Stimulated activated memory B cell treated with anti-CD40 and anti-IgM and Interleukin-4, amounts not matched to agents 10 μg/mL and 1 μg/mL and 100 μg/mL, for 72 hours (primary cell): ENCODE measurements around the gene ISCU.
A peak's percentile ranks its signal among the peaks of the same experiment; 100 is the strongest.
"Not testable (repeated sequence)": the region's sequence is repeated elsewhere in the genome, so short reads cannot be mapped to it uniquely, and the experiment has no call there.

Source experiments
- ATAC-seq: fragments of 150-1000 bp; cut with Tn5 transposase; 2 replicates; pipeline ENCODE4 v1.10.0; 2021
- H3K27ac Mint-ChIP-seq: one replicate; pipeline ENCODE4 v1.8.0; 2022; ENCODE audit warnings: mild to moderate bottlenecking, mixed read lengths
- H3K27me3 Mint-ChIP-seq: one replicate; pipeline ENCODE4 v1.8.0; 2022; ENCODE audit warnings: mixed read lengths
- H3K36me3 Mint-ChIP-seq: one replicate; pipeline ENCODE4 v1.8.0; 2022; ENCODE audit warnings: mixed read lengths
- H3K4me1 Mint-ChIP-seq: one replicate; pipeline ENCODE4 v1.8.0; 2022; ENCODE audit warnings: mixed read lengths
- H3K4me3 Mint-ChIP-seq: one replicate; pipeline ENCODE4 v1.8.0; 2022; ENCODE audit warnings: mild to moderate bottlenecking, moderate library complexity, mixed read lengths
- H3K9me3 Mint-ChIP-seq: one replicate; pipeline ENCODE4 v1.8.0; 2022; ENCODE audit warnings: mixed read lengths

Gene ISCU

GRCh38 chr12:108573317-108573716 is 10.9 kb downstream of the ISCU start:
- no peaks in the 10 kb centered on the region for H3K27me3 Mint-ChIP-seq
- H3K9me3 Mint-ChIP-seq: peaks cover 6% of the 10 kb centered on the region
- H3K4me1 Mint-ChIP-seq: peaks cover 75% of the 10 kb centered on the region
- ATAC-seq: peak; percentile 58
- peak overlapping the region; percentile 96 for H3K27ac Mint-ChIP-seq
- no peak overlapping the region for H3K4me3 Mint-ChIP-seq
- peaks cover 12% of the 10 kb centered on the region for H3K36me3 Mint-ChIP-seq

- ATAC-seq, H3K4me3 Mint-ChIP-seq, H3K36me3 Mint-ChIP-seq, H3K27me3 Mint-ChIP-seq, H3K27ac Mint-ChIP-seq: not testable (repeated sequence)
- Mint-ChIP-seq H3K9me3 (peaks cover 14% of the 10 kb centered on the region), H3K4me1 (peaks cover 75% of the 10 kb centered on the region)
These were observed 11.9 kb downstream of the ISCU start for GRCh38 chr12:108574276-108574675.

- peaks cover 14% of the 10 kb centered on the region for H3K9me3 Mint-ChIP-seq
- H3K27ac Mint-ChIP-seq: peak overlapping the region; percentile 35
- H3K36me3 Mint-ChIP-seq: peaks cover 6% of the 10 kb centered on the region
- no peak overlapping the region for H3K4me3 Mint-ChIP-seq
- no peak for ATAC-seq
- no peaks in the 10 kb centered on the region for H3K27me3 Mint-ChIP-seq
- peaks cover 73% of the 10 kb centered on the region for H3K4me1 Mint-ChIP-seq
These were observed 13.0 kb downstream of the ISCU start for GRCh38 chr12:108575199-108575912.

- ATAC-seq: no peak
- H3K27ac Mint-ChIP-seq: peak overlapping the region; percentile 35
These were observed 14.4 kb downstream of the ISCU start for GRCh38 chr12:108576660-108577234.

GRCh38 chr12:108577458-108577857 is 15.1 kb downstream of the ISCU start:
- no peak for ATAC-seq
- Mint-ChIP-seq H3K4me1 (peaks cover 57% of the 10 kb centered on the region), H3K36me3 (peaks cover 6% of the 10 kb centered on the region), H3K27me3 (no peaks in the 10 kb centered on the region), H3K9me3 (peaks cover 14% of the 10 kb centered on the region), H3K27ac (peak overlapping the region; percentile 35), H3K4me3 (no peak overlapping the region)

More at GRCh38 chr12:108576660-108577234, 14.4 kb downstream of the ISCU start:
- Mint-ChIP-seq H3K27me3 (no peaks in the 10 kb centered on the region), H3K9me3 (peaks cover 14% of the 10 kb centered on the region), H3K4me1 (peaks cover 64% of the 10 kb centered on the region), H3K4me3 (no peak overlapping the region), H3K36me3 (peaks cover 6% of the 10 kb centered on the region)

GRCh38 chr12:108578264-108578663 is 15.9 kb downstream of the ISCU start:
- H3K36me3 Mint-ChIP-seq: peaks cover 6% of the 10 kb centered on the region
- no peak for ATAC-seq
- no peak overlapping the region for H3K4me3 Mint-ChIP-seq
- peaks cover 14% of the 10 kb centered on the region for H3K9me3 Mint-ChIP-seq
- H3K27me3 Mint-ChIP-seq: no peaks in the 10 kb centered on the region
- no peak overlapping the region for H3K27ac Mint-ChIP-seq
- peaks cover 49% of the 10 kb centered on the region for H3K4me1 Mint-ChIP-seq

- peaks cover 45% of the 10 kb centered on the region for H3K4me1 Mint-ChIP-seq
- peaks cover 14% of the 10 kb centered on the region for H3K9me3 Mint-ChIP-seq
- H3K36me3 Mint-ChIP-seq: peaks cover 6% of the 10 kb centered on the region
- no peak overlapping the region for H3K4me3 Mint-ChIP-seq
- H3K27me3 Mint-ChIP-seq: no peaks in the 10 kb centered on the region
- ATAC-seq: no peak
- peak overlapping the region; percentile 18 for H3K27ac Mint-ChIP-seq
These were observed 16.4 kb downstream of the ISCU start for GRCh38 chr12:108578813-108579212.

GRCh38 chr12:108580531-108580930 is 18.1 kb downstream of the ISCU start:
- peaks cover 14% of the 10 kb centered on the region for H3K9me3 Mint-ChIP-seq
- peaks cover 38% of the 10 kb centered on the region for H3K4me1 Mint-ChIP-seq
- H3K4me3 Mint-ChIP-seq: no peak overlapping the region
- H3K27me3 Mint-ChIP-seq: no peaks in the 10 kb centered on the region
- peak overlapping the region; percentile 43 for H3K27ac Mint-ChIP-seq
- peaks cover 6% of the 10 kb centered on the region for H3K36me3 Mint-ChIP-seq
- ATAC-seq: no peak

GRCh38 chr12:108581311-108582227 is 19.2 kb downstream of the ISCU start:
- H3K36me3 Mint-ChIP-seq: peaks cover 6% of the 10 kb centered on the region
- no peak for ATAC-seq

GRCh38 chr12:108582509-108582908 is 20.1 kb downstream of the ISCU start:
- H3K36me3 Mint-ChIP-seq: peaks cover 6% of the 10 kb centered on the region
- peaks cover 8% of the 10 kb centered on the region for H3K27me3 Mint-ChIP-seq
- peaks cover 24% of the 10 kb centered on the region for H3K4me1 Mint-ChIP-seq
- no peak overlapping the region for H3K27ac Mint-ChIP-seq
- no peak for ATAC-seq
- no peak overlapping the region for H3K4me3 Mint-ChIP-seq
- peaks cover 11% of the 10 kb centered on the region for H3K9me3 Mint-ChIP-seq

More at GRCh38 chr12:108581311-108582227, 19.2 kb downstream of the ISCU start:
- Mint-ChIP-seq H3K4me1 (peaks cover 30% of the 10 kb centered on the region), H3K27me3 (peaks cover 8% of the 10 kb centered on the region), H3K9me3 (peaks cover 14% of the 10 kb centered on the region), H3K27ac (no peak overlapping the region), H3K4me3 (no peak overlapping the region)

- ATAC-seq: no peak
- Mint-ChIP-seq H3K27me3 (peaks cover 10% of the 10 kb centered on the region), H3K27ac (no peak overlapping the region), H3K4me1 (peaks cover 24% of the 10 kb centered on the region), H3K4me3 (no peak overlapping the region), H3K36me3 (peaks cover 6% of the 10 kb centered on the region), H3K9me3 (peaks cover 10% of the 10 kb centered on the region)
These were observed 20.8 kb downstream of the ISCU start for GRCh38 chr12:108582978-108583770.

GRCh38 chr12:108583991-108584390 is 21.6 kb downstream of the ISCU start:
- H3K27ac Mint-ChIP-seq: no peak overlapping the region
- no peak overlapping the region for H3K4me3 Mint-ChIP-seq
- peaks cover 18% of the 10 kb centered on the region for H3K27me3 Mint-ChIP-seq
- H3K4me1 Mint-ChIP-seq: peaks cover 17% of the 10 kb centered on the region
- no peak for ATAC-seq
- peaks cover 3% of the 10 kb centered on the region for H3K36me3 Mint-ChIP-seq
- H3K9me3 Mint-ChIP-seq: peaks cover 2% of the 10 kb centered on the region

- H3K4me3 Mint-ChIP-seq: no peak overlapping the region
- peak overlapping the region; percentile 3 for H3K27ac Mint-ChIP-seq
- H3K27me3 Mint-ChIP-seq: peaks cover 18% of the 10 kb centered on the region
- H3K36me3 Mint-ChIP-seq: no peaks in the 10 kb centered on the region
- ATAC-seq: no peak
- H3K4me1 Mint-ChIP-seq: peaks cover 11% of the 10 kb centered on the region
- H3K9me3 Mint-ChIP-seq: no peaks in the 10 kb centered on the region
These were observed 22.2 kb downstream of the ISCU start for GRCh38 chr12:108584456-108585065.

GRCh38 chr12:108585864-108586263 is 23.5 kb downstream of the ISCU start:
- ATAC-seq: no peak
- H3K36me3 Mint-ChIP-seq: no peaks in the 10 kb centered on the region
- H3K27ac Mint-ChIP-seq: no peak overlapping the region
- H3K27me3 Mint-ChIP-seq: peaks cover 18% of the 10 kb centered on the region
- no peak overlapping the region for H3K4me3 Mint-ChIP-seq
- no peaks in the 10 kb centered on the region for H3K4me1 Mint-ChIP-seq
- H3K9me3 Mint-ChIP-seq: no peaks in the 10 kb centered on the region
